Measurements from ENCODE around the gene TMEM106B.

The TMEM106B gene

GRCh38 chr7:12229046-12229445 lies 18.0 kb downstream of the TMEM106B start:
- DNase-seq = no peak

GRCh38 chr7:12231097-12231496 lies 20.0 kb downstream of the TMEM106B start:
- no peak for DNase-seq

DNA sequence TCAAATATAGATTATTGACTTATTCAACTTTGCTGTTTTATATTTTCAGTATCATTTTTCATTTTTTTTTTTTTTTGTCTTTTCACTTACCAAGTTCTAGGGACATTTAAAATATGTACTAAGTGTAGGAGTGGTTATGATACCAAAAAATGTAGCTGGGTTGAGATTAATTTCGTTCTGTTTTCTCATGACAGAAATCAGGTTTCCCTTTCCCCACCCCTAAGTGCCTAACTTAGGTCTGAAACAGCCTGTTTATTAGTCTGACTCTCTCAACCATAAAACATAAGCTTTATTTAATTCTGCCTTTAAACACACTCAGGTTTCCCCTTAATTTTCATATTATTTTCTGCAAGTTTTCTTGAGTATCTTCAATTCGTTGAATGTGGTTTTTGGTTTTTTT lies 22.1 kb downstream of the TMEM106B start:
- no peak for DNase-seq

- DNase-seq = no peak
Measured at GRCh38 chr7:12234334-12234865, 23.3 kb downstream of the TMEM106B start.

GRCh38 chr7:12235970-12236369 lies 24.9 kb downstream of the TMEM106B start:
- no peak for DNase-seq

DNA sequence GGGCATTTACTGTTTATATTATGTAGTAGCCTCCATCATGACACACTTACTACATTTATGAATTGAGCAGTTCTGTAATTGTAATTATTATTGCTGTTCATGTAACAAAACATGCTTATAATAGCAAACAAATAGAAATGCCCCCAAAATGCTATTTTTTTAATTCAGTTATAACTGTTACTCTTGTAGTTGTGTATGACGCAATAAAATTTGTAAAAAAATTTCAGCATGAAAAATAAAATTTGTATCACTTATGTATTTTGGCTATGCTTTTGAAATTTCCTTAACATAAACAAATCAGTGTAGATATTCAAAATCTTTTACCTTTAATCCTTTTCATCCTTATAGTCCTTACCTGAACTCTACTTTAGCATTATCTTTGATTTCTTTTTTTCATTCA lies 25.9 kb downstream of the TMEM106B start:
- no peak for DNase-seq

- no peak for DNase-seq
Measured at GRCh38 chr7:12239806-12240205, 28.7 kb downstream of the TMEM106B start.

DNA sequence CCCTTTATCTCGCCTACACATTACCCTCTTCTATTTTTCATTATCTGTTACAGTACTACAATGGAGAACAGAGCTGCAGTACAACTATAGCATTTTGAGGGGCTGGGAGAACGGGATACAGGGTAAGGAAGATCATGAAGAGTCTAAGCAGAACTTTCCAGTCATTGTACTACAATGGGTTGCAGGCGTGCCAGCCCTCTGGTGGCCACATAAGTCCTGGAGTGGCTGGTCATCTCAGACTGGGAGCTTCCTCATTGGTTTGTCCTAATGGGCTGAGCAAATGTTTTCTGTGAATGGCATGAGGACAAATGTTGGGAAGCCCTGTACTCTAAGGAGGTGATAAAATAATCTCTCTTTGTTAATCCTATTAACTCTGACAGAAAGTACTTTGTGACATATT lies 33.0 kb downstream of the TMEM106B start:
- DNase-seq = no peak

DNA sequence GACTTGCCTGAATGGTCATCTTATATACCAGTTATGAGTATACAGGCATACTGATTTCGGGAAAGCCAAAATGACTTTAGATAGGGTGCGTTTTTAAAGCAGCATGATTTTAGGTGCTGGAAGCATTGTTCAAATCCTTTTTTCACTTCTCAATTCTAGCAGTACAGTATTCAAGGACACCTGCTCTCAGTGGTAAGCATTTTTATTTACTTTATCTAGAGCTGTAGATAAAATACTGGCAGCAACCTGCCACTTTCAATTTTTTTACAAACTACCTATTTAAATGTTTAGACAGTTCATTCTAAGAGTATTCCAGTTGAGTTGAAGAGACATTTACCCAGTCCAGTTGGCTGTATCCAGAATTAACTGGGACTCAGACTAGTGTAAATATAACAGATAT lies 33.6 kb downstream of the TMEM106B start:
- no peak for DNase-seq

- DNase-seq = peak; percentile 13
Measured at GRCh38 chr7:12249706-12250105, 38.6 kb downstream of the TMEM106B start.

DNA sequence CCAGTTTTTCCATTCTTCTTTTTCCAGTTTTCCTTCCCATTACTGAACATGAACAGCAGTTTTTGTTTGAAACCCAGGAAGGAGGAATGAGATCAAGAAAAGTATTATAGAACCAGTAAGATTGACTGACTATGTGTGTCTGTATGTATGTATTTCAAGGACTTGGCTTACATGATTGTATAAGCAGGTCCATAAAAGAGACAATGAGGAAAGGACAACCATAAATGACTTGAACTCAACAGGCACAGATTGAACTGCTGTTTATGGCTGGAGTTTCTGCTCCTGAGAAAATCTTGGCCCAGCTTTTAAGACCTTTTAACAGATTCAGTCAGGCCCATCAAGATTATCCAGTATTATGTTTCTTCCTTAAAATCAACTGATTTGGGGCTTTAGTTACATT lies 39.1 kb downstream of the TMEM106B start:
- DNase-seq = no peak

GRCh38 chr7:12256090-12256489 lies 45.0 kb downstream of the TMEM106B start:
- no peak for DNase-seq

- DNase-seq = no peak
Measured at GRCh38 chr7:12257582-12257981, 46.5 kb downstream of the TMEM106B start.

- DNase-seq = no peak
Measured at GRCh38 chr7:12258074-12258473, 47.0 kb downstream of the TMEM106B start.

DNA sequence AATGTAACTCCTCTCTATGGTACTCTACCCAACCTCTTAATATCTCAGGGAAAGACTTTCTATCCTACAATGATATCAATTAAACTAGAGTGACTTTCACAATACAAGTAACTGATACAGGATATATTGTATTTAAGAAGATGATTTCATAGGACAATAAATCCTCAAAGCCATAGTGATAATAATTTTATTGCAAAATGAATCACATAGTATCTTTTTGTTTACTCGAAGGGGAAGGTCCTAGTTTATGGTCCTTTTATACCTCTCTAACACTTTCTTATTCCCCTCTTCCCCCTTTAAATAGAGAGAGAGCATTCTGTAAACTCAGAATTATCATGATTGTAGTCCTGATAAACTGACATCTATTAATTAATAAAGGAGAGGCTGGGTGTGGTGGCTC lies 56.4 kb downstream of the TMEM106B start:
- DNase-seq = no peak

GRCh38 chr7:12269100-12269895 lies 58.2 kb downstream of the TMEM106B start:
- DNase-seq = no peak

- DNase-seq = no peak
Measured at GRCh38 chr7:12281038-12281437, 69.9 kb downstream of the TMEM106B start.

DNA sequence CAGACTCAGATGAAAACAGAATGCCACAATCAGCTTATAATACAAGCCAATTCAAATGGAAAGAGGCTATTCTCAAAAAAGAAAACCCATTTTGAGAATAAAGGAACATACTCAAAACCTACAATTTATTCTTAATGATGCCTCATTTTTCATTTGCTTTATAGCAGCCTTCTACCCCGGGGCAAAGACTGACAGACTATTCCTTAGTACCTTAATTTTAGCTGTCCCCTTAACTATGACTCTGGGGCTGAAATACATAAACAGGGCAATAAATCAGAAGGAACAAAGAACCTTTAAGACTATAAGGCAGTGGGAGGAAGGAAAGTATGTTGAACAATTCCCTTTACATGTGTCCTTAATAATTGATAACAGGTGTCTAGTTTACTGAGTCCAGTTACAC lies 76.8 kb downstream of the TMEM106B start:
- no peak for DNase-seq

DNA sequence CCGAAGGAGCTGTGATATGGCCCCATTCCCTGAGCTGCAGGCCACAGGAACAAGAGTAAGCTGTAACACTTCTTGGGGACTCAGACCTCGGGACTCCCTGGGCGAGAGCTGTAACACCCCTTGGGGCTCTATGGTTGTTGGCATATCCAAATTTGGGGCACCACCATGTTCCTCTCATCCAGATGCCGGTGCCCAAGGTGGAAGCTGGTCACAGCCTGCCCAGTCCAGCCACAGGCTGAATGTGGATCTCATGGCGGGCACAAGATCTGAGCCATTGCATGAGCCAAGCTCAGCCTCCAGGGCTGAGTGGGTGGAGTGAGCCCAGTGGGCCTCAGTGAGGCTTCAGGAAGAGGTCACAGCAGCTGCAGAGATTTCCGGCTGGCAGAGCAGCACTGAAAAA lies 78.9 kb downstream of the TMEM106B start:
- no peak for DNase-seq

GRCh38 chr7:12290761-12291160 lies 79.7 kb downstream of the TMEM106B start:
- no peak for DNase-seq

DNA sequence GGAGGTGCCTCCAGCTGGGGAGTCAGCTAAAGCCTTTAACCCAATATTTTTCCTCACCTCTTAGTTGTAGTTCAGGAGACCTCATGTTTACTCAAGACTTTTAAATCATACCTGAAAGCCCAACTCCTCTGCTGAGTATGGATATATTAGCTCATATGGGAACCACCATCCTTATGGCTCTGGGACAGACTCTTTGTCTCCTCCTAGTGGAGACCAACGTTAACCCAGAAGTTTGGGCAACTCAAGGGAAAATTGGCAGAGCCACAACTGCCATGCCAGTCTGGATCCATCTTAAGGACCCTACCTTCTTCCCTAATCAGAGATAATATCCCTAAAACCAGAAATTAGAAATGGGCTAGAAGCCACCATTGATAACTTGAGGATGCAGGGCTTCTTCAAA lies 80.8 kb downstream of the TMEM106B start:
- no peak for DNase-seq

Data from NCI-H446 treated with DMSO at 0.1 percent for 48 hours (cell line).